Measurements from ENCODE around the gene REEP2.
"Not testable (repeated sequence)": the region's sequence is repeated elsewhere in the genome, so short reads cannot be mapped to it uniquely, and the experiment has no call there.

REEP2 gene, protein sequence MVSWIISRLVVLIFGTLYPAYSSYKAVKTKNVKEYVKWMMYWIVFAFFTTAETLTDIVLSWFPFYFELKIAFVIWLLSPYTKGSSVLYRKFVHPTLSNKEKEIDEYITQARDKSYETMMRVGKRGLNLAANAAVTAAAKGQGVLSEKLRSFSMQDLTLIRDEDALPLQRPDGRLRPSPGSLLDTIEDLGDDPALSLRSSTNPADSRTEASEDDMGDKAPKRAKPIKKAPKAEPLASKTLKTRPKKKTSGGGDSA

DNA sequence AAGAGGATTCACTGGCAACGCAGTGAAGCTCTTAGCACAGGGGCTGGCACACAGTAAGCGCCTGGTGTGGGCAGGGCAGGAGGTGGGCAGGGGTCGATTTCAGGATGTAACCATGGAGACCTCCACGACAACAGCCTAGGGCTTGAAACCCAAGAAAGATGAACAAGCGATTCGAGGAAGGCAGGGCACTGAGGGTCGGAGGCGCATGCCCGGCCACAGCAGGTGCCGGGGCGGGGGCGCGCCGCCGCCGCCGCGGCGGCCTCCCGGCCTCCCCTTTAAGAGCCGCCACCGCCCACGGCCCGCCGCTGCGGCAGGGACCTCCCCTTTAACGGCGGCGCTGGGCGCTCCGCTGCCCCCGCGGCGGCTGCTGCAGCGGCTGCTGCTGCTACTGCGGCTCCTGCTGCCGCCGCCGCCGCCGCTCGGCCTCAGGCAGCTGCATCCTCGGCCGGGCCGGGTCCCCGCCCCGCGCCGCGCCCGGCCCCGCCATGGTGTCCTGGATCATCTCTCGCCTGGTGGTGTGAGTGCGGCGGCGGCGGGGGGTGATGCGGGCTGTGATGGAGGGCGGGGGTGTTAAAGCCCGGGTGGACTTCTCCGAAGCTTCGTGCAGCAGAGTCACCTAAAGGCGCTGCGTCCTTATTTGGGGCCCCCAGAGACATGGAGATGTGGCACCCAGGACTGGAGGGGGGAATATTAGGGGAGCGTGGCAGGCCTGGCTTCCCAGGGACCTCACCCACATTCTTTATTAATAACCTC, at the start of gene REEP2:
TSS of gene REEP2 (plus strand) at position 334 of the 753 bp plus-strand sequence. CDS start at position 486, 152 bp downstream.
- DNase-seq (ENCODE audit: low read depth): peak; percentile 49

DNA sequence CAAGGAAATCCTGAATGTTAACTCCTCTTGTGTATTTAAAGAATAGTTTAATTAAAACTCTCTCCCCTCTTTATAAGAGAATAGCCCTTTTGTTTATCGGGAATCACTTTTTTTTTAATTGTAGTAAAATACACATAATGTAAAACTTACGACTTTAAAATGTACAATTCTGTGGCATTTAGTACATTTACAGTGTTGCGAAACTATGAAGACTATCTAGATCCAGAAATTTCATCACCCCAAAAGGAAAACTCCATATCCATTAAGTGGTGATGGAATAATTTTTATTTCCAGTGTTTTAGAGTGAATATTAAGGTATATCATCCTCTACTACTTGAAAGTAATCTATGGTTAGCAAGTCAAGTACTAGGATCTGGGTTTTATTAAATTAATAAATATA, 49.5 kb upstream of the REEP2 start:
- DNase-seq (ENCODE audit: low read depth): no peak

DNA sequence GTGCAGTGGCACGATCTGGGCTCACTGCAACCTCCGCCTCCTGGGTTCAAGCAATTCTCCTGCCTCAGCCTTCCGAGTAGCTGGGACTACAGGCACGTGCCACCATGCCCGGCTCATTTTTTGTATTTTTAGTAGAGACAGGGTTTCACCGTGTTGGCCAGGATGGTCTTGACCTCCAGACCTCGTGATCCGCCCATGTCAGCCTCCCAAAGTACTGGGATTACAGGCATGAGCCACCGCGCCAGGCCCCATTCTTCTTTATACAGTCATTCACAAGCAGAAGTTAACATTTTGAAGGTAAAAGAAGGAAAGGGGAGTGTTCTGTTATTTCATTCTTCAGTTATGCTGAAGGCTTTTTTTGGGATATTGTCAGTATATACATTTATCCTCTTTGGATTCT, 48.9 kb upstream of the REEP2 start:
- DNase-seq (ENCODE audit: low read depth): not testable (repeated sequence)

DNA sequence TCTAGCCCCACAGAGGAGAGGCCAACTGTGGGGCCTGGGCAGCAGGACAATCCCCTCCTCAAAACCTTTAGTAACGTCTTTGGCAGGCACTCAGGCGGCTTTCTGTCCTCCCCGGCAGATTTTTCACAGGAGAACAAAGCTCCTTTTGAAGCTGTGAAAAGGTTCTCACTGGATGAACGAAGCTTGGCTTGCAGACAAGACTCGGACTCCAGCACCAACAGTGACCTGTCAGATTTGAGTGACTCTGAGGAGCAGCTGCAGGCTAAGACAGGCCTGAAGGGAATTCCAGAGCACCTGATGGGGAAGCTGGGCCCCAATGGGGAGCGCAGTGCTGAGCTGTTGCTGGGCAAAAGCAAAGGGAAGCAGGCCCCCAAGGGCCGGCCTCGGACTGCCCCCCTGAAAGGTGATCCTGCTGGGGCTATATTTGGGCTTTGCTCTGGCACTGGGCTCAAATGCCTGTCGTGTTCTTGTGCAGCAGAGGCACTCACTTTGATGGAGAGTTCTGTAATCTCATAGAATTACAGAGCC, 46.9 kb upstream of the REEP2 start:
- DNase-seq (ENCODE audit: low read depth): no peak

DNA sequence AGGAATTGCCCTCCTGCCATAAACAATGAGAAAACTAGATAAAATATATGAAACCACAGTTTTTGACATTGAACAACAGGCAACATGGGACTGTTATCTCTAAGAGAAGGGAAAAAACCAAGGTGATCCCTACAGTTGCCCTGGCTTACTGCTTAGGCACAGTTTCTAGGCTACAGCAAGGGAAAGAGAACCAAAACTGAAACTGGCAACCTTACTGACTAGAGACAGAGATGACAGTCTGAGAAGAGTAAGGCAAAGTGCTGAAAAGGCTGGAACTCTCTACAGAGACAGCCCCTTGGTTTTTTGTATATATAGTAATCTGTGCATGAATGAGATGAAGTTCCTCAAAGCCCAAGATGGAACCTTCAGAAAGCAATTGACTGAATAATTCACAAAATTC, 36.2 kb upstream of the REEP2 start:
- DNase-seq (ENCODE audit: low read depth): no peak

DNA sequence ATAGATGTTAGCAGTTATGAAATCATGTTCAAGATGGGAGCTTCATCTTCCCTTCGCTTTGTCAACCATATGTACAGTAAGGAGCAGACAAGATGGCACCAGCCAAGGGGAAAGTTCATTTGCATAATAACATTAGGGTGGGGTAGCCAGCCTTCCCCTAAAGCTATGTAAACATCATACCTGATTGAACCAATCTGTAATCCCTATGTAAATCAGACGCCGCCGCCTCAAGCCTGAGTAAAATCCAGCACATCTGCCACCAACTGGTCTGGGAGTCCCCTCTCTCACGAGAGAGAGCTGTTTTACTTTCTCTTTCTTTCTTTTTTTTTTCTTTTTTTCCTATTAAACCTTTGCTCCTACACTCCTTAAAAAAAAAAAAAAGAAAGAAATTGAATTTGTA, 30.8 kb upstream of the REEP2 start:
- no peak for DNase-seq (ENCODE audit: low read depth)

DNA sequence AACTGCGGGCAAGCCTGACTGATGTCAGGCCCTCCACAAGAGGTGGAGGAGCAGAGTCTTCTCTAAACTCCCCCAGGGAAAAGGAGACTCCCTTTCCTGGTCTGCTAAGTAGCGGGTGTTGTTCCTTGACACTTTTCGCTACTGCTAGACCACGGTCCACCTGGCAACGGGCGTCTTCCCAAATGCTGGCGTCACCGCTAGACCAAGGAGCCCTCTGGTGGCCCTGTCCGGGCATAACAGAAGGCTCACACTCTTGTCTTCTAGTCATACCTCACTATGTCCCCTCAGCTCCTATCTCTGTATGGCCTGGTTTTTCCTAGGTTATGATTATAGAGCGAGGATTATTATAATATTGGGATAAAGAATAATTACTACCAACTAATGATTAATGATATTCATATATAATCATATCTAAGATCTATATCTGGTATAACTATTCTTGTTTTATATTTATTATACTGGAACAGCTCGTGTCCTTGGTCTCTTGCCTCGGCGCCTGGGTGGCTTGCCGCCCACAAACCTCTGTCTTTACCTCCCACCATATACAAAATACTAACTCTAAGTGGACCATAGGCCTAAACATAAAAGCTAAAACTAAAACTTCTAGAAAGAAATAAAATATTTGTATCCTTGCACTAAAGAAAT, 27.7 kb upstream of the REEP2 start:
- not testable (repeated sequence) for DNase-seq (ENCODE audit: low read depth)

DNA sequence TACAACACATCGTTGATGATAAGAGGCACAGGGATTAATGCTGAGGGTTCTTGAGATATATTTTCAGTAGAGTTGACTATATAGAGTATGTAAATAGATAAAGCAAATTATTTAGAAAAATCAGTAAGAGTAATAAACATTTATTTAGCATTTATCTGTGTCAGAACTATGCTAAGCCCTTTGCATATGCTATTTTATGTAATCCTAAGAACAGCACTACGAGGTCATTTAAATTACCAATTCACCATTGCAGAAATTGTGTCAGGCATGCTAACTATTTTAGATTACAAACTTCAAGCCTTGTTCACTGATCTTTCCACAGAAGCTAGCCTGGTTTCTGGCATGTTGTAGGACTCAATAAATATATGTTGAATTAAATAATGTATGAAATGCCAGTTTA, 20.4 kb upstream of the REEP2 start:
- no peak for DNase-seq (ENCODE audit: low read depth)

DNA sequence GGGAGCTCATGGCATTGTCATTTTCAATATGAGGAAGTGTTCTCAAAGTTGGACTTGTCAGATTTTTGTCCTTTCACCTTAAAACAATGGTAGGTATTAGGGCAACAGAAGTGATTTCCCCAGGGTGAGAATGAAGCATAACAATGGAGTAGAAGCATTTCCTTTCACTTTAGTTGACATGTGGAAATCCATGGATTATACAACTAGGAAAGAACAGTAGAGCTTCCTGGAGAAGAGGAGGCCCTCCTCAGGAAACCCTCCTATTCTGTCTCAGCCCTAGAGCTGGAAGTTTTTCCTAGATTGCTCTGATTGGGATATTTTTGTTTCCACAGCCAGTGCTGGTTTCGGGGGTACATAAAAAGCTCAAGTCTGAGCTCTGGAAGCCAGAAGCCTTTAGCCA, 13.8 kb upstream of the REEP2 start:
- no peak for DNase-seq (ENCODE audit: low read depth)

DNA sequence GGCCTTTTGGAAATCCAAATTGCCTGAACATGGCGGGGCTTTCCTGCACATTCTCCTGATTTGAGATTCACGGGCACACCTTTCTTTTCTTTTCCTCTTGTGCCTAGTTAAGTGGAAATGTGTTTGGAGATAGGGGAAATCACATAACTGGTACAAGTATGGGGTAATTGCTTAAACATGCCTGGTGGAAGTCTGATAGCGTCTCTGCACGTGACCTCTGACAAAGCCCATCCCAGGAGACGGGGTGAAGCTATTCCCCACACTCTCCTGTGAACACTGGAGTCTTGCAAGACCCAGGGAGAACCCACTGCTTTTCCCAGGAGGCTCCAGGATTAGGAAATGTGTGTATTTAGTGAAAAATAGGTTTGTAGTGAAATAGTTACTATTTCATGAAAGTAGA, 2.9 kb upstream of the REEP2 start:
- DNase-seq (ENCODE audit: low read depth): no peak

DNA sequence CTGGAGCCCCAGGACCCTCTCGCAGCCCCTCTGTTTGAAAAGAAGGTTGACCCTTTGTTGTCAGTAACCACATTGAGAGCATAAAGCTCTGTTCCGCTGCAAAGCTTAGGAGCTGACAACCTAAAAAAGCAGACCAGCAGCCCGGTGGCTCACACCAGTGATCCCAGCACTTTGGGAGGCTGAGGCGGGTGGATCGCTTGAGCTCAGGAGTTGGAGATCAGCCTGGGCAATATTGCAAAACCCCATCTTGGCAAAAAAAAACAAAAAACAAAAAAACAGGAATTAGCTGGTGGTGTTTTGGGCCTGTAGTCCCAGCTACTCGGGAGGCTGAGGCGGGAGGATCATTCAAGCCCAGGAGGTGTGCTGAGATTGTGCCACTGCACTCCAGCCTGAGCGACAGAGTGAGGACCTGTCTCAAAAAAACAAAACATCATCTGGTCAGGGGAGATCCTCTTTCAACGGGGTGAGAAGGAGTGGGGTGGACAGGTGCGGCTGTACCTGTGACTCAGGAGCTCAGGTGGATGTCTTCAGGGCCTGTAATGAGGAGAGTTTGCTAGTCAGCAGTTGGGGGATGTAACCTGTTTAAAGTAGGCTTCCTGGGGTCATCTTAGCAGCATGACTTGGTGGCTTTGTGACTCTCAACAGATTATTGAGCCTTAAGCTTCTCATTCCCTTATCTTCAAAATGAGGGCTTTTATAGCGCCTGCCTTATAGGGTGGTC, 694 bp upstream of the REEP2 start:
- DNase-seq (ENCODE audit: low read depth): no peak

DNA sequence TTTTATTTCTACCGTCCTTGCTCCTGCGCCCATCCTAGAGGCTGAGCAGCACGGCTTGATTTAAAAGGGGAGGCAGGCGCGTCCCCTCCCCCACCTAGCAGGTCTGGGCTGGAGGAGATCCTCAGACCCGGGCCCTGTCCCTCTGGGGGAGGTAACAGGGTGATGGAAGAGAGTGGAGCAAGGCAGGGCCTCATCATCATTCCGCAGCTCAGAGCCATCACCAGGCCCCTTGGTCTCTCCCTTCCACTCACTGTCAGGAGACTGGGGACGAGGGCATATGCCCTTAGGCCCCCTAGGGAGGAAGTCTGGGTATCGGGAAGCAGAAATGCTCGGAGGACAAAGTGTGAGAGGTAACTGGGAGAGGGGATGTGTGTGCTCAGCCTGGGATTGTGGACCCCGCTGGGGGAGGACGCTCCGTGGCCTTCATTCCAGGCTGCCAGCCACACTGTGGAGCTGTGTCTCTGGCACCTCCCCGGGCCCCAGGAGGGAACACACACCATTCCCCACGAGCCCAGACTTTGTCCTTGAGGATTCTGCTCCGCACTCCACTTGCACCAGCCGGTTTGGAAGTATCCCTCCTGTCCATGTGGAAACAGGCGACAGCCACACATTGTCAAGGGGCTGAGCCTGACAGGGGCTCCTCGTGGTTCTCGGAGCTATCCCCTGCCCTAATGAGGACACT, 761 bp downstream of the REEP2 start:
- no peak for DNase-seq (ENCODE audit: low read depth)

DNA sequence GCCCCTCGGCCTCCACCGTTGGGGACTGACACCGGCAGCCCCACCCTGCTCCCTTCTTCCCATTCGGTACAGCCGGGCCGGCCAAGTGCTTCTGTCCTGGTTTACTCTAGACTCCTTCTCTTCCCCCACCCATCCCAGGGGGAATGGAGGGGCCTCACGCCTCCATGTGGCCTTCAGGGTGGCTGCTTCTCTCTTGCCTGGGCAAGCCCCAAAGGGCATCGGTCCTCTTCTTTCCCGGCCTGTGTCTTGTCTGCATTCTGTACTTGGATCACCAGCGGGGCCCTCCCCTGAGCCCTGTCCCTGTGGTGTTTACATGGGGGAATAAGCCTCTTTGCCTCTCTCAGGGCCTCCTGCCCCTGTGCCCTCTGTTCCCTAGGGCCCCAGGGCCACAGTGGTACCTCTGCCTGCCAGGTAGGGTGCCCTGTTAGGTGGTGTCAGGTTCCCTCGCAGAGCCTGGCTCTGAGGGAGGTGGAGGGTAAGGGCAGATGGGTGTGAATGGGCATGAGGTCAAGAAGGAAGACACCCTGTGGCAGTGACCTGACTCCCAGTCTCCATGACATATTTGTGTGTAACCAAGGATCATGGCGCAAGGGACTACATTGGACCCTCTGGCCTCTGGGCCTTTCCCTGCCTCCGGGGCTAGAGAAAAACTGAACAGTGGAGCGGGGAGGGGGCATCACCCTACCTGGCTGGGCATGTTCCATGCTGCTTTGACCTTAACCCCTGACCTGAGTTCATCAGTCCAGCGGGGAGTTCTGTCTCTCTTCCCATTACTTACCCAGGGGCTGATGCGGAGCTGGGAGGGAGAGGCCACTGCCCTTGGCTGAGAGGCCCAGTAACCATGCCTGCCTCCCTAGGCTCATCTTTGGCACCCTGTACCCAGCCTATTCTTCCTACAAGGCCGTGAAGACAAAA, 1.6 kb downstream of the REEP2 start:
- DNase-seq (ENCODE audit: low read depth): no peak

DNA sequence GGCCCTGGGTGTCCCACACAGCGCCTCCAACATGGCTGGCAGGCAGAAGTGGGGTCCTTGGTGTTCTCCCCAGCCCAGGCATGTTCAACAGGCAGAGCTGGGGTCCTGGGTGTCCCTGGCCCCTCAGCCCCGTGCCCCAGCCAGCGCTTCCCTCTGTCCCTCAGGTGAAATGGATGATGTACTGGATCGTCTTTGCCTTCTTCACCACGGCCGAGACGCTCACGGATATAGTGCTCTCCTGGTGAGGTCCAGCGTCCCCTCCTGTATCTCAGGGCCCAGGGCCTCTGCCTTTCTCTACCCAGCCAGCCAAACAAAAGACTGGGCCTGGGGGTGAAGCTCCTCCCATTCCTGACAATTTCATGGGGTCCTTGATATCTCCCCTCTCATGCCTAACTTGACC, 2.4 kb downstream of the REEP2 start:
- no peak for DNase-seq (ENCODE audit: low read depth)

DNA sequence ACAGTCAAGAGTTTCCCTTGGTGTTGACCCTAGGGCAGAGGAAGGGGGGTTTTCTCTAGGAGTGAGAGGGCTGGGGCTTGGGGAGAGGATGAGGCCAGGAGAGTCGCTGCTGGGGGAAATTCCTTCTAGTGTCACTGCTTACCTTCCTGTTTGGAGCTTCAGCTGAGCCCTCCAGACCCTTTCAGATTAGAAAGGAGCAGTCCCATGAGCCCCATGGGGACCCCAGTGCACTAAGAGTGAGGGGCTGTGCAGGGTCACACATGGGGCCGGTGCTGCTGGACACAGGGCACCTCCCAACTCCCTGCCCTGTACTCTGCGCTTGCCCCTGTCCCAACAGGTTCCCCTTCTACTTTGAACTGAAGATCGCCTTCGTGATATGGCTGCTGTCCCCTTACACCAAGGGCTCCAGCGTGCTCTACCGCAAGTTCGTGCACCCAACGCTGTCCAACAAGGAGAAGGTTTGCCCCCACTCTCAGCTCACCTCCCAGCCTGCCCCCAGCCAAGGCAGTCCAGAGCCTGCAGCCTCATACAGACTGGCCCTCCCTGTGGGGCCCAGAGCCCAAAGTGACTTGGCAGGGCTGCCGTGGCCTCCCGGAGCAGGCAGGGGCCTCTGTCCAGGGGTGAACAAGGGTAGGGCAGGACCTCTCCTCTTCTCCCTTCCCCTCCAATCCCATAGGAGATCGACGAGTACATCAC, 5.4 kb downstream of the REEP2 start:
- DNase-seq (ENCODE audit: low read depth): no peak

DNA sequence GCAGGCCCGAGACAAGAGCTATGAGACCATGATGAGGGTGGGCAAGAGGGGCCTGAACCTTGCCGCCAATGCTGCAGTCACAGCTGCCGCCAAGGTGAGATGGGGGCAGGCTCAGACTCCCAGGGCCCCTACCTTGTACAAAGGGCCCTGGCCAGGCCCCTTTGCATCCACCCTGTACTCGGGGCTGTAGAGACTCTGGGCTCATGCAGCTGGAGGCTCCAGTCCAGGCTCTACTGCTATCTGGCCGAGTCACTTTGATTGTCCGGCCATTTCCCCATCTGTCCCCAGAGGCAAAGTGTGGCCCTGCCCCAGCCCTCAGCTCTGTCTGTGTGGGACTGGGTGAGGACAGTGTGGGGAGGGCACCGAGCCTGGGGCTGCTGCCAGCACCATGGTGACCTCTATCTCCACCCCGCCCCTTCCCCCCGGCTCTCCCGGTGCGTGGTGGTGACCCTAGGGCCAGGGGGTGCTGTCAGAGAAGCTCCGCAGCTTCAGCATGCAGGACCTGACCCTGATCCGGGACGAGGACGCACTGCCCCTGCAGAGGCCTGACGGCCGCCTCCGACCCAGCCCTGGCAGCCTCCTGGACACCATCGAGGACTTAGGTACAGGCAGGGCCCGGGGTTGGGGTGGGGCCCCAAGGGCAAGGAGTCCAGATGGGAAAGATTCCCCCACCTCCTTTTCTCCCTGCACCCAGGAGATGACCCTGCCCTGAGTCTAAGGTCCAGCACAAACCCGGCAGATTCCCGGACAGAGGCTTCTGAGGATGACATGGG, 6.1 kb downstream of the REEP2 start:
- DNase-seq (ENCODE audit: low read depth): no peak

DNA sequence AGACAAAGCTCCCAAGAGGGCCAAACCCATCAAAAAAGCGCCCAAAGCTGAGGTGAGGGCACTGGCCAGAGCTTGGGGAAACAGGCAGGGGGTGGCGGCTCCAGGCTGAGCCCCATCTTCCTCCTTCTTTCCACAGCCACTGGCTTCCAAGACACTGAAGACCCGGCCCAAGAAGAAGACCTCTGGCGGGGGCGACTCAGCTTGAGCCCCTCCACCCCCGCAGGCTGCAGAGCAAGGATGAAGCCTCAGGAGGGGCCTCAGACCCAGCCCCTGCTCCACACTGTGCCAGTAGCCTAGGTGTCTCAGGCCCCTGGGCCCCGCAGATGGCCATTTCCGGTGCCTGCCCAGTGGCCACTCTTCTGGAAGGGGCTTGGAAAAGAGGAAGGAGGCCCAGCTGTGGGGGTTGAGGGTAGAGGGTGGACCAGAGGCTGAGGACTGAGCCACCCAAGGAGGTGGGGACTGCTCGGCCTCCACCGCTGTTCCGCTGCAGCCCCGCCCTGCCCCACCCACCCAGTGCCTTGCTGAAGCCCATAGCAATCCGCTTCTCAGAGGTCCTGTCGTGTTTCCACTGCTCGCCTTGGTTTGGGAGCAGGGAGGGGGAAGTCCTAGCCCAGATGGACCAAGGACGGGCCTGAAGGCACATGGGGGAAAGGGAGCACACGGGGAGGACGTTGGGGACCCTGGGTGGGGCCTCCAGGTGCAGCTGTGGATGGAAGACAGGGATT, 6.9 kb downstream of the REEP2 start:
- DNase-seq (ENCODE audit: low read depth): no peak

DNA sequence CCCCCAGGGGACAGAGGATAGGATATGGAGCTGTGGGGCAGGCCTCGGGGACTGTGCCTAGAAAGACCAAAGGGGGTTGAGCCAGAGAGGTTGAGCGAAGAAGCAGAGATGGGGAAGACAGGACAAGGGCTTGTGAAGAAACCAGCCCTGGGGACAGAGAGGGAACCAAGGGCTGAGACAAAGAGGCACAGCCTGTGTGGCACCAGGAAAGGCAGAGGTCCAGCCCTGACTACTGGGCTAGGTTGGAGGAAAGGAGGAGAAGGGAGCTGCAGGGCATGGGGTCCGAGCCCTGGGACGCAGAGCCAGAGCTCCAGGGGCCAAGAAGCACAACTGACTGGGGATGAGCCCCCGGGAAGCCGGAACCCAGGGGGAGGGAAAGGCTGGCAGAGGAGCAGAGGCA, 9.2 kb downstream of the REEP2 start:
- DNase-seq (ENCODE audit: low read depth): no peak

Data from activated gamma-delta T cell treated with anti-CD3 and anti-CD28 coated beads, Interleukin-2, amount 50 U/mL, for 16 hours (primary cell).